ENCODE measurements around the gene SLC25A45.
A peak's percentile ranks its signal among the peaks of the same experiment; 100 is the strongest.

Gene SLC25A45

GRCh38 chr11:65419772-65420481, 37.5 kb upstream of the SLC25A45 start:
- no peaks in the 10 kb centered on the region for H3K27me3 ChIP-seq (ENCODE audit: control insufficient read depth, insufficient read depth, low read length, poor library complexity, severe bottlenecking)
- H3K9me3 ChIP-seq (ENCODE audit: control insufficient read depth, low read length): no peaks in the 10 kb centered on the region
- WGBS, 2 experiments: 63 to 67% methylated on average over 6 of the region's 6 CpGs
- H3K4me1 ChIP-seq (ENCODE audit: control insufficient read depth, insufficient read depth, low read length): peaks cover 71% of the 10 kb centered on the region
- H3K27ac ChIP-seq (ENCODE audit: insufficient read depth, low read depth, low read length, poor library complexity, severe bottlenecking): peak overlapping the region; percentile 95
- H3K4me3 ChIP-seq (ENCODE audit: insufficient read depth, low read depth, low read length): no peak overlapping the region
- no peaks in the 10 kb centered on the region for H3K36me3 ChIP-seq (ENCODE audit: control insufficient read depth, insufficient read depth, low read length)

- no peaks in the 10 kb centered on the region for H3K36me3 ChIP-seq (ENCODE audit: control insufficient read depth, insufficient read depth, low read length)
- H3K4me1 ChIP-seq (ENCODE audit: control insufficient read depth, insufficient read depth, low read length): peaks cover 66% of the 10 kb centered on the region
- no peaks in the 10 kb centered on the region for H3K9me3 ChIP-seq (ENCODE audit: control insufficient read depth, low read length)
- WGBS, 2 experiments: 78 to 79% methylated on average over 7 of the region's 7 CpGs
- H3K4me3 ChIP-seq (ENCODE audit: insufficient read depth, low read depth, low read length): no peak overlapping the region
- H3K27me3 ChIP-seq (ENCODE audit: control insufficient read depth, insufficient read depth, low read length, poor library complexity, severe bottlenecking): no peaks in the 10 kb centered on the region
- H3K27ac ChIP-seq (ENCODE audit: insufficient read depth, low read depth, low read length, poor library complexity, severe bottlenecking): peak overlapping the region; percentile 95
These were observed 37.0 kb upstream of the SLC25A45 start for GRCh38 chr11:65419460-65419771.

GRCh38 chr11:65418681-65419459, 36.4 kb upstream of the SLC25A45 start:
- Histone ChIP-seq H3K27ac (ENCODE audit: insufficient read depth, low read depth, low read length, poor library complexity, severe bottlenecking) (peak overlapping the region; percentile 95), H3K4me3 (ENCODE audit: insufficient read depth, low read depth, low read length) (no peak overlapping the region), H3K36me3 (ENCODE audit: control insufficient read depth, insufficient read depth, low read length) (no peaks in the 10 kb centered on the region), H3K4me1 (ENCODE audit: control insufficient read depth, insufficient read depth, low read length) (peaks cover 62% of the 10 kb centered on the region), H3K9me3 (ENCODE audit: control insufficient read depth, low read length) (no peaks in the 10 kb centered on the region), H3K27me3 (ENCODE audit: control insufficient read depth, insufficient read depth, low read length, poor library complexity, severe bottlenecking) (no peaks in the 10 kb centered on the region)
- 16 to 17% methylated on average over 15 of the region's 15 CpGs for WGBS, 2 experiments

GRCh38 chr11:65418431-65418680, 35.9 kb upstream of the SLC25A45 start:
- WGBS, 2 experiments: 46 to 57% methylated on average over 4 of the region's 4 CpGs
- H3K9me3 ChIP-seq (ENCODE audit: control insufficient read depth, low read length): no peaks in the 10 kb centered on the region
- no peak overlapping the region for H3K4me3 ChIP-seq (ENCODE audit: insufficient read depth, low read depth, low read length)
- no peaks in the 10 kb centered on the region for H3K36me3 ChIP-seq (ENCODE audit: control insufficient read depth, insufficient read depth, low read length)
- peak overlapping the region; percentile 95 for H3K27ac ChIP-seq (ENCODE audit: insufficient read depth, low read depth, low read length, poor library complexity, severe bottlenecking)
- no peaks in the 10 kb centered on the region for H3K27me3 ChIP-seq (ENCODE audit: control insufficient read depth, insufficient read depth, low read length, poor library complexity, severe bottlenecking)
- H3K4me1 ChIP-seq (ENCODE audit: control insufficient read depth, insufficient read depth, low read length): peaks cover 57% of the 10 kb centered on the region

- Histone ChIP-seq H3K36me3 (ENCODE audit: control insufficient read depth, insufficient read depth, low read length) (no peaks in the 10 kb centered on the region), H3K27me3 (ENCODE audit: control insufficient read depth, insufficient read depth, low read length, poor library complexity, severe bottlenecking) (no peaks in the 10 kb centered on the region), H3K4me3 (ENCODE audit: insufficient read depth, low read depth, low read length) (no peak overlapping the region), H3K27ac (ENCODE audit: insufficient read depth, low read depth, low read length, poor library complexity, severe bottlenecking) (no peak overlapping the region), H3K4me1 (ENCODE audit: control insufficient read depth, insufficient read depth, low read length) (peaks cover 53% of the 10 kb centered on the region), H3K9me3 (ENCODE audit: control insufficient read depth, low read length) (no peaks in the 10 kb centered on the region)
- WGBS, 2 experiments: 77 to 78% methylated on average over 19 of the region's 19 CpGs
These were observed 35.4 kb upstream of the SLC25A45 start for GRCh38 chr11:65417702-65418430.

GRCh38 chr11:65416841-65417701, 34.6 kb upstream of the SLC25A45 start:
- Histone ChIP-seq H3K27ac (ENCODE audit: insufficient read depth, low read depth, low read length, poor library complexity, severe bottlenecking) (no peak overlapping the region), H3K4me1 (ENCODE audit: control insufficient read depth, insufficient read depth, low read length) (peaks cover 50% of the 10 kb centered on the region), H3K36me3 (ENCODE audit: control insufficient read depth, insufficient read depth, low read length) (no peaks in the 10 kb centered on the region), H3K9me3 (ENCODE audit: control insufficient read depth, low read length) (no peaks in the 10 kb centered on the region), H3K4me3 (ENCODE audit: insufficient read depth, low read depth, low read length) (no peak overlapping the region), H3K27me3 (ENCODE audit: control insufficient read depth, insufficient read depth, low read length, poor library complexity, severe bottlenecking) (no peaks in the 10 kb centered on the region)
- WGBS, 2 experiments: 74 to 81% methylated on average over 14 of the region's 14 CpGs

- H3K4me3 ChIP-seq (ENCODE audit: insufficient read depth, low read depth, low read length): peak overlapping the region; percentile 12
- peaks cover 44% of the 10 kb centered on the region for H3K4me1 ChIP-seq (ENCODE audit: control insufficient read depth, insufficient read depth, low read length)
- no peaks in the 10 kb centered on the region for H3K9me3 ChIP-seq (ENCODE audit: control insufficient read depth, low read length)
- 7 to 9% methylated on average over 18 of the region's 18 CpGs for WGBS, 2 experiments
- H3K36me3 ChIP-seq (ENCODE audit: control insufficient read depth, insufficient read depth, low read length): no peaks in the 10 kb centered on the region
- no peak overlapping the region for H3K27ac ChIP-seq (ENCODE audit: insufficient read depth, low read depth, low read length, poor library complexity, severe bottlenecking)
- H3K27me3 ChIP-seq (ENCODE audit: control insufficient read depth, insufficient read depth, low read length, poor library complexity, severe bottlenecking): no peaks in the 10 kb centered on the region
These were observed 33.9 kb upstream of the SLC25A45 start for GRCh38 chr11:65416341-65416824.

- Histone ChIP-seq H3K9me3 (ENCODE audit: control insufficient read depth, low read length) (no peaks in the 10 kb centered on the region), H3K4me3 (ENCODE audit: insufficient read depth, low read depth, low read length) (peak overlapping the region; percentile 12), H3K27ac (ENCODE audit: insufficient read depth, low read depth, low read length, poor library complexity, severe bottlenecking) (no peak overlapping the region), H3K36me3 (ENCODE audit: control insufficient read depth, insufficient read depth, low read length) (no peaks in the 10 kb centered on the region), H3K27me3 (ENCODE audit: control insufficient read depth, insufficient read depth, low read length, poor library complexity, severe bottlenecking) (no peaks in the 10 kb centered on the region), H3K4me1 (ENCODE audit: control insufficient read depth, insufficient read depth, low read length) (peaks cover 38% of the 10 kb centered on the region)
- 81 to 82% methylated on average over 11 of the region's 11 CpGs for WGBS, 2 experiments
These were observed 33.3 kb upstream of the SLC25A45 start for GRCh38 chr11:65415499-65416340.

- Histone ChIP-seq H3K9me3 (ENCODE audit: control insufficient read depth, low read length) (no peaks in the 10 kb centered on the region), H3K4me1 (ENCODE audit: control insufficient read depth, insufficient read depth, low read length) (peaks cover 30% of the 10 kb centered on the region), H3K27ac (ENCODE audit: insufficient read depth, low read depth, low read length, poor library complexity, severe bottlenecking) (no peak overlapping the region), H3K27me3 (ENCODE audit: control insufficient read depth, insufficient read depth, low read length, poor library complexity, severe bottlenecking) (no peaks in the 10 kb centered on the region), H3K4me3 (ENCODE audit: insufficient read depth, low read depth, low read length) (no peak overlapping the region), H3K36me3 (ENCODE audit: control insufficient read depth, insufficient read depth, low read length) (no peaks in the 10 kb centered on the region)
- 91 to 93% methylated on average over 11 of the region's 11 CpGs for WGBS, 2 experiments
These were observed 32.5 kb upstream of the SLC25A45 start for GRCh38 chr11:65414776-65415498.

Data from ectodermal cell (in vitro differentiated cells).